NT2/D1 (cell line): Measurements from ENCODE around the gene ANKS4B.

Experiments
- SUZ12 ChIP-seq: IDR thresholded peaks from 2 replicates; pipeline ENCODE4 v1.6.1; 2011; ENCODE audit not compliant: insufficient read length, insufficient read depth; ENCODE audit errors: extremely low read depth
- ZNF274 ChIP-seq: IDR thresholded peaks from 2 replicates; pipeline ENCODE4 v1.6.1; 2011; ENCODE audit warnings: mild to moderate bottlenecking, low read depth, low read length

- TF ChIP-seq SUZ12: no peak
- TF ChIP-seq ZNF274: no peak
These were observed 30.4 kb downstream of the ANKS4B start for GRCh38 chr16:21263640-21264570.
